ENCODE results near the gene CNTNAP3.
"Not testable (repeated sequence)": the region's sequence is repeated elsewhere in the genome, so short reads cannot be mapped to it uniquely, and the experiment has no call there.

The CNTNAP3 gene

DNA sequence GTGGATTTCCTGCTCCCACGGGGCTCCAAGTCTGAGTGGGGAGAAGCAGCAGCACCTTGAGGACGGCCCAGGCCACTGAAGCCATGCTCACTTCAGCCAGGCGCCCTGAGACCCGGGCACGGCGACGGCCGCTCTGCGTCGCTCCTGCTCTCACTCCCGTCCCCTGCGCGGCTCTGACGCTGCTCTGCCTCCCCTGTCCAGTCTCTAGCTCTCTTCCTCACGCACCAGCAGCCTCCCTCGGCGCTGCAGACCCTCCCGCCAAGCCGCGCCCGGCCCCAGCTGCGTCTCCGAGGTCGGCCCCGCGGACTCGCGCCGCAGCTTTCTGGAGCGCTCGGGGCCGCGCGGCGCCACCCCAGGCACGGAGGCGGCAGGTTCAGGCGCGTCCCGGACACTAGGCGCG lies at the start of gene CNTNAP3:
TSS of gene CNTNAP3 (minus strand) at position 188 of the 400 bp plus-strand sequence. CDS start at position 85, 103 bp downstream.
- DNase-seq: not testable (repeated sequence)

DNA sequence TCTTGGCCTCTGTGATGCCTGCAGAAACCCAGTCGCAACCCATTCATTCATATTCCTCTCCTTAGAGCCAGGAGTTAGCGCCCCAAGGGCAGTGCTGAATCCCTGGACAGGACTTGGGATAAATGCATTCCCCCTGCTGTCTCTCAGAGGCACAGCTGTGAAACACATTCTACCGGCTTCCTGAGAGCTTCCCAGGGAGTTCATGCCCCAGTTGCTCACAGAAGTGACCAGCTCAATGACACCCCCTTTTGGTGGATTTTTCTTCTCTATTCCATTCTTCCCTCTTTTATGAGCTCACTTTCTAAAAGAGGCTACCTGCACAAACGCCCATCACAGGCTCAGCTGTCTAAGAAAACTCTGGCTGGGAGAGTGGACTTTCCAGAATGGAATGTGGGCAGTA lies 8.0 kb downstream of the CNTNAP3 start:
- not testable (repeated sequence) for DNase-seq

DNA sequence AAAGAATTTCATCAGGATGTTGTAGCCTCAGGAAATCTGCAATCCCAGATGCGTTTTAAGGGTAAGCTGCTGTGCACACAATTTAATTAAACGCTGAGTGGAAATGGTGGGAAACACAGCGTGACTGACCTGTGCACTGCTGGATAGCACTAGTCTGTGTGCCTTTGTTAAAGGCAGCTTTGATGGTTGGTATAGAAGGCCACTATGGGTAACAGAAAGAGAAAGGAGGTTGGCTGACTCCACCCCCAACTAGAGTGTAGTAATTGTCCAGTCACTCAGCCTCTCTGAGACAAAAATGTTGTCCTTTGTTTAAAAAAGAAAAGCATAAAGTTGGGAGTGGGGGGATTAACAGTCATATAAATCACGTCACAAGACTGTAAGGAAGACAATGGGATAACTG lies 45.5 kb downstream of the CNTNAP3 start:
- DNase-seq: not testable (repeated sequence)

DNA sequence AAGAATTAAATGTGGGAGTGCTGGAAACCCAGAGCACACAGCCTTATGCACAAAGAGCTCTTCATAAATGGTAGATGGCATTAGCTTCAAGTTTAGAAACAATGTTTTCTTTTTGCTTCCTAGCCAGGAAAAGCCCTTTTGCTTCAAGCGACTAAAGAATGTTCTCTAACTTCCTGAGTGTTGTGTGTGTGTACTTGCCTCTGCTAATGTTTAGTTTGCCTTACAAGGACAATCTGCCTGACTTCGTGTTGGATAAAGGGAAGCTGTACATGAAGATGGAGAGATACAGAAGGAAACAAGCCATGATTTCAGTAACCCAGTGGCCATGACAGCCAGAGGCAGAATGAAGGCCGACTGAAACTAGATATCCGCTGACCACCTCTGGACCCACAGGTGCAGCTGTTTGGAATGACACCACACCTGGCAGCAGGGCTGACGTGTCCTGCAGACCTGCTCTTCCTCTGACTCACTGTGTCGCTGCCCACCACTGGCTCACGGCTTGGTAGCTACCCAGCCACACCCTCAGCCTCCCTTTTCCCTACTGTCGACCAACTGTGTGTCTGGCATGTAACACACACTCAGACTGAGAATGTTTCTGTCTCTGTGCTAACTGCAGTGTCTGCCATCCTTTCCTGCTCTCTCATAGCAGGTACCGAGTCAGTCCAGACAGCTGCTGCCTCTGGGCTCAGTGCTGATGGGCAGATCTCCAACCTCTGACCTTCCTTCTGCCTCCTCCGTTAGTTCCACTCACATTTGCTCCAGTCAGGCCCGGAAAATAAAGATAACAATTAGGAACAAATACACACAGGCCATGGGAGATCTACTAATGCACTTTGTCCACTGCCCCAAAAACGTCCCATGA lies 55.6 kb downstream of the CNTNAP3 start:
- not testable (repeated sequence) for DNase-seq

DNA sequence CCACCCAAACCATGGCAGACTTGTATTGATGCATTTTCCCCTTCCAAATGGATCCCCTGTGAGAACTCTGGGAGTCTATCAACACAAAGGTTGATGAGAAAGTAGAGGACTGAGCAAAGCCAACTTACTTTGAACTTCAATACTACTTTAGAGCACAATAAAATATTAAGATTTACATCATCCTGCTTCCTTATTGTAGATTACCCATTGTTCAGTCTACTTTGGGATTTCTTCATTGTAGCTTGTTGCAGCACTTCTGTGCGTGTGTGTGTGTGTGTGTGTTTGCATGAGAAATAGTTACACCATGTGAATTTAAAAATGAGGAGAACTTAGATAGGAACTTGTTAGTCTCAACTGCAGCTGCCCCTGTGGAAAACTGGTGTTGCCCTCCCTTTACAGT lies 72.0 kb downstream of the CNTNAP3 start:
- DNase-seq: not testable (repeated sequence)

DNA sequence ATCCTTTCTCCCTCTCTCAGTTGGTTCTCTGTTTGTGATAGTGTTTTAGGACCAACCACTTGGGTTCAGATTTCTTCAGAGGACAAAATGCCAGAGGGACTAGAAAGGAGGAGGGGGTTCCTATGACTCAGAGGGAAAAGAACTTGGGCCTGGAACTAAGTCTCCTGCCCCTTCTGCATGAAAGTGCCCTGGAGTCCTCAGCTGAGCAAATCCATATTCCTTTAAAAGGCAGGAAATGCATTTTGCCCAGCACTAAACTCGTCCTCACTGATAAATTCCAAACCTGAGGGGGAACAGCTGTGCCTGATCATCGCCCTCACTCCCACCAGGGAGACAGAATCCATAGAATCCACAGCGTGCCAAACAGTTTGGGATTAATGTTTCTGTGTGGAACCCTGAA lies 78.2 kb downstream of the CNTNAP3 start:
- not testable (repeated sequence) for DNase-seq

DNA sequence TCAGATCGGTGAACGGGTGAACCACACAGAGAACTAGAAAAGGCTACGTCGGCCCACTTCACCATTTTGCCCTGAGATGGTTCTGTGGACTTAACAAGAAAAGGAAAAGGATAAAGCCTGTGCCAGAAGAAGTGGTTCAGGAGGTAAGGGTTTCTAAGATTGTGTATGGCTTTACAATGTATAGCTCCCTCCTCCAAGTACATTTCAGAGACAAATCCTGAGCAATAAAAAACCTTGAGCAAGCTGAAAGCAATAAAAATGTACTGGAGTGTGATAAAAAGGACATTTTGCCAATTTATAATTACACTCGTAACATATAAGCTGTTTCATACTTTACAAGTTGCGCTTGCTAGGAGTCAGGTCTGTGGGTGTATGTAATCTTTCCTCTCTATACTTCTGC lies 81.3 kb downstream of the CNTNAP3 start:
- not testable (repeated sequence) for DNase-seq

DNA sequence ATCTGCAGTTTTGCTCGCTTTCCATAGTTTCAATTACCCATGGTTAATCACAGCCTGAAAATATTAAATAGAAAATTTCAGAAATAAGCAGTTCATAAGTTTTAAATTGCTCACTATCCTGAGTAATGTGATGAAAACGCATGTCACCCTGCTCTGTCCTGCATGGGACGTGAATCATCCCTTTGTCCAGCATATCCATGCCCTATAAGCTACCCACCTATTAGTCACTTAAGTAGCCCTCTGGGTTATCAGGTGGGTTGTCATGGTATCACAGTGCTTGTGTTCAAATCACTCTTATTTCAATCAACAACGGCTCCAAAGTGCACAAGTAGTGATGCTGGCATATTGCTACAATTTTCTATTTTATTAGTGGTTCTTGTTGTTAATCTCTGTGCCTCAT lies 82.1 kb downstream of the CNTNAP3 start:
- DNase-seq: not testable (repeated sequence)

DNA sequence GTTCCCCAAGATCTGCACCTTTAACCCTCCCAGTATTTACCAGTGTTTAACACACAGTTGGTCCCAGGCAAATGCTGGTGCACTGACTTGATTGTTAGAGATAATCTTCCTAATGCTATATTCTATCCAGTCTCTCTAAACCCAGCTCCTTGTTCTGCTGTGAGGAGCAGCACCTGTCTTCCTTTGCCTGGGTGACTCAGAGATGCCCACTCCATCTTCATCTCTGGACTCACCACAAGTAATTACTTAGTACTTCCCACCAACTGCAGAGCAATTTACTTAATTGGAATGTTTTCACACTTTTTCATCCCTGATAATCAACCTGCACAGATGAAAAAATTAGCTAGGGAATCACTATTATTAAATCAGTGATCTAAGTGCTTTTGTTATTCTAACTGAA lies 87.6 kb downstream of the CNTNAP3 start:
- not testable (repeated sequence) for DNase-seq

DNA sequence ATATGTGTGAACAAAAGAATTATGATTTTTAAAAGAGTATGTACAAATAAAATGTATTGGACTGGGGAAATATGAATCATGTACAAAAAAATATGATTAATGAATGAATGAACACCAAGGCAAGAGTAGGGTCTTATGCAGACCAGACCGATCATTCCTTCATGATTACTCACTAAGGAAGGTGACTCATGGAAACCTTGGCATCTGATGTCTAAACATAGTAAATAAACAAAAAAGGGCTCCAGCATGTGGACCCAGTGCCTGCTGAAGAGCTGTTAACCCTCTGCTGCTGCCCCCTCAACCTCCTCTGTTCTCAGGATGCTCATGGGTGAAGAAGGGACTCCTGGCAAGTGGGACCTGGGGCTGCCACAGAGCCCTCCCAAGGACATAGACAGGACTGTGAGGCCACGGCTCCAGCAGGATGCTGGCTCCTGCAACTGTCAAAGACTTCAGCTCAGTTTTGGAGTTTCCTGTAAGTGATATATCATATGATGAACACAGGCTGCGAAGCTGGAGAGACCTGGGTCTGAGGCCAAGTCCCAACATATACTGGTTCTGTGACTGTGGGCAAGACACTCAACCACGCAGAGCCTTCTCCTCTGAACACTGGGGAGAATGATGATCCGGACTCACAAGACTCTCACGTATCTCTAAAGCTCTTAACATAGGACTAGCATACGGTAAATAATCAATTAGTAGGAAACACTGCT lies 89.8 kb downstream of the CNTNAP3 start:
- not testable (repeated sequence) for DNase-seq

DNA sequence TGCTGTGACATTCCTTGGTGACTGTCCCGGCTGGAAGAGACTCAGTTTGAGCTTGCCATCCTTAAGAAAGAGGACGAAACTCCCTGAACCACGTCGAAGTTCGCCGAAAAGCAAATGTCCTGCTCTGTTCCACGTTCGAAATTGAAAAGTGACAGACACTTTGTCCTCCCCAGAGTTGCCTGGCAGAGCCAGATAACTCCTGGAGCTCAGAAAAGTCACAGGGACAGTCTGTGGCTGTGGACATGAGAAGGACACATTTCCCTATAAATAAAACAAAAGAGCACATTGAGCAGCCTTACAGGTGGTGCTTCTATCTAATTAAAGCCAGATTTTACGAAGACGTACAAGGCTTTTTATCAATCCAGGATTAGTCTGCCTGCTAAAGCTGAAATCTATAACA lies 116.6 kb downstream of the CNTNAP3 start:
- DNase-seq: not testable (repeated sequence)

DNA sequence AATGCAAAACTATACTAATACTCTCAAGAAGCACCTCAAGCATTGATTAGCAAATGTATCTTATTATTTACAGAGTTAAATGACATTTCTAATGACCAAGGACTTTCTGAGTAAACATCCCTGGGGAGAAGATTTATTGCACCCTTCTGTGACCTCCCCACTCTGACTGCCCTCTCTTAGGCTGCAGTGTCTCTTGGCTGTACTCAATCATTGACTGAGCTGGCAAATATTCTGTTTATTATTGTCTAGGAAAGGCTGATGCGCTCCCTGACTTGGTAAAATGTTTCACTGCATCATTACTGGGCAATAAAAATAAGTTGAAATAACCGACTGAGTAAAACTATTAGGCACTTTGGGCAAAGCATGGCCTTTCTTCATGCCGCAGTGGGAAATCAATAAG lies 130.3 kb downstream of the CNTNAP3 start:
- DNase-seq: not testable (repeated sequence)

DNA sequence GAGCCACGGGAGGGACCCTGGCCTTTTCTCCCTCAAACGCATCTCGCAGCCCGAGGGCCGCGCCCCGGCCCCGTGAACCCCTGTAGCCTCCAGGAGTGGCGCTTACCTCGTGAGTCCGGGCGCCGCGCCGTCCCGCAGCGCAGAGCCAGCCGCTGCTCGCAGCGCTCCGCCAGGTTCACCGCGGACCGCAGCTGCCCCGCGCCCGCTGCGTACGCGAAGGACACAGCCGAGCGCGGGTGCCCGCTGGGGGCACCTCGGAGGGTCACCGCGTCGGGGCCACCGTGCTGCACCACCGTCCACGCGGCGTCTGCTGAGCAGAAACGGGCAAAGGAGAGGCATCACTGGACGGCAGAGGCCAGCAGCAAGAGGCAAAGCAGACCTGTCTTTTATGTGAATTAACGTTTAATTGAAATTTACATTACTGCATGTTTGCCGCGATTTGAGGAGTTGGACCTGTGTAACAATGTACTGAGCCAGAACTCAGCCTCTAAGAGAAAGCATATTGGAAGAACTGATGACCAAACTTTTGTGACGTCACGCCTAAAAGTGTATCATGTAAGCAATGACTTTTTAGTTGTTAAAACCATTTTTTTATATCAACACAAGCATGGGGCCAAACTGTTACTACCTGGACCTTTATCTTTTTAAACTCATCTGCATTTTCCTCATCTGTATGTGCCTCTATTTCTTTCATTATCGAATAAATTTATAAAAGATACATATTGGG lies 155.0 kb downstream of the CNTNAP3 start:
- not testable (repeated sequence) for DNase-seq

DNA sequence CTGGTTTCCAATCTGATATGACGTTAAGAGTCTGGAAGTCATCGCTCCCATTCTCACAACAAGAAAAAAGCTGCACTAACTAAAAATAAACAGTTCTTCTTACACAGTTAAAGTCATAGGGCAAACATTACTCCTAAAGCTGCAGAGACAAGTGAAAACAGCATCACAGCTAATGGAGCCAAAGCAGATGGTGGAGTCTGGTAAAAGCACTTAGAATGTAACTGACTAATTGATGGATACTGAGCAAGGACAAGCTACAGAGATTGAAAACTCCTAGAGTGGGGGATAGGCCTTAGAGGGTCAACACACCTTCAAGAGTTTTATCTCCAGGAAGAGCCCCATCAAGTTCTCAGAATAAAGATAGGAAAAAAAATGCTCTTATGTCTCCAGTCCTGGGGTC lies 166.6 kb downstream of the CNTNAP3 start:
- DNase-seq: not testable (repeated sequence)

DNA sequence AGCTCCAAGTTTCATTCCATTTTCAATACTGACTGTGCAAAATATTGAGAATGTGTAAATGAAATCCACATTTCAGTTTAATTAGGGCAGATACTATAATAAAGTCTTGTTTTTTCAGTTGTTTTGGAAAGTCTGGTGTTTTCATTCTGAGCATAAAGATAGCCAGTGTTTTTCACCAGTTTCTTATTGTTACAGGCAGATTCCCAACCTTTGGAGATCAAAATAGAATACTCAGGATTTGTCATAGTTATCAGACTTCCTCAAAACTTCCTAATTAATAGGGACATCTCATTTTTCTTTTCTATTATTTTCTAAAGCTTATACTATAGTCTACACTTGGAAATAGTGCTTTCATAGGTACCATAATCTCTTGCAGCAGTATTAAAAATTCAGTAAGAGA lies 176.2 kb downstream of the CNTNAP3 start:
- not testable (repeated sequence) for DNase-seq

DNA sequence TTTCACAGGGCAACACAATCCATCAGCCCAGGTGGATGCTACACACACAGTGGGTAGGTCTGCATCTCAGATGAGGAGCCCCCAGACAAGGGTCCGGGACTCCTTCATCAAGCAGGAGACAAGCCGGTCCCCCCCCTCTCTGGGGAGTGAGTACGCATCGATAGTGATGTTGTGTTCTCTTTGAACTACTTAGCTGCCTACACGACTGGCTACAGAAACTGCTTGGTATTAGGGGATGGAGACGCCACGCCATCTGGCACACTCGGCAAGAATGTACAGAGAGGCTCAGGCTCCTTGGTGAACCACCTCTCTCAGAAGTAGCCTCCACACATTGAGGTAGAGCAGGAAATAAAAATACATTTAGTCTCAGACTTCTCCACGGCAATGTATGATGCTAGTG lies 179.8 kb downstream of the CNTNAP3 start:
- no peak for DNase-seq

DNA sequence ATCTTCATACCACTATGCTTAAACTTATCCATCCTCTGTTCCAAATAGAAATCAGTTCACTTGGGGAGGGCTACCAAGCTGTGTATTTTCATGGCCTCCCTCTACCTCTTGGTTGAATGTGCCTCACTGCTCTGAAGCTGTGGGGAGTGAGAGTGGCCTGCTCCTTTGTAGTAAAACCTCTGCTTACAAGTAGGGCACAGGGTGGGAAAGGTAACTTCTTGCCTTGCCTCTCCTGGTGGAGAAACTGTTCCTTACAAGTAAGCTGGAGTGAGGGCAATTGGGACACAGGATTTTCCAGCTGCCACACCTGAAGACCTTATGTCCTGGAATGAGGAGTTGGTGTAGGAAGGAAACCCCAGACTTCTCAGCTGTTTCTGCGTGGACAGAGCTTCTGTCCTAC lies 190.8 kb downstream of the CNTNAP3 start:
- not testable (repeated sequence) for DNase-seq

DNA sequence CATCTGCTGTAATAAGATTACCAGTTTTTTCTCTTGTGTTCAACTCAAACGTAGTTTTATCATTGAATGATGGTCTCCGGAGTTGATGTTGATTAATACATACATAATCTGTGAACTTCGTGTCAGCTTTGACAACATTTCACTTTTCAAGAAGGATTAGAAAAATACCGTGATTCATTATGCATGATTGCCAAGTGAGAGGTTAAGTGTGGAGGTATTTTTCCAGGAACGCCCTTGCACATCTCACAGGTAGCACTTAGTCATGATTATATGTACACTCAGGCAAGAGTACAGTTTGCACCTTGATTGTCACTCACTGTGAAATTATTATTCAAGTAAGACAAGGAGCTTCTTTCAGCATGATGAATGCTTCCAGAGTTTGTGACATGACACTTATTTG lies 202.7 kb downstream of the CNTNAP3 start:
- not testable (repeated sequence) for DNase-seq

DNA sequence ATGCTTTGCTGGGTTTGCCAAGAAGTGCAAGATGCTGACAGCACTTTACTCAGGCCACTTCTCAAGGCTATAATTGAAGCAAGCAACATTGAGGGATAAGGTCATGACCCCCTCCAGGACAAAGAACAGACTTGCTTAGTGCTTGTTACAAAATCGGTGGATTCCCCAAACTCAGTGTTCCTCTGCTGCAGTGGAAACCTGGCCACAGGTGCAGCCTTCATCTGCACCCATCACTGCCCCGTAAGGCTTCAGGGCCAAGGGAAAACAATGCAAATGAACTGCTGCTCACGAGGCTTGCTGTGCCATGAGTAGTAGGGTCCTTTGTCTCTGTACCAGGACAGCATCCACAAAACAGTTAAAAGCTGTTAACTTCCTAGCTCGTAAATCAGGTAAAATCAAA lies 205.4 kb downstream of the CNTNAP3 start:
- not testable (repeated sequence) for DNase-seq

DNA sequence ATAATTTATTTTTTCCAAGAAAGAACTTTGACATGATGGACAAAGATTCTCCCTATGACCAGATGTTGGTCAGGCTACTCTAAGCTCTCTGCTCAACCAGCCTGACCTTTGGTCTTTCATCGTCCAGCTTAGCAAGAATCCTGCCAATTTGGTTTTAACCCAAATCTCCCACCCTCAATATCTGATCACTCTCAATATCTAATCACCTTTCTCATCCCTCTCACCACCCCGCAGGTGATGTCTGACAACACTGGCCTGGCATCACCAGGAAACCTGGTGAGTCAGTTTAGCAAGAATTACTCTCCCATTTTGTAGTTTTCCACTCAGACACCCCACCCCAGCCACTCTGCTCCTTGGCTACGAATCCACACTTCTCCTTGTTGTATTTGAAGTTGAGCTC lies 207.9 kb downstream of the CNTNAP3 start:
- not testable (repeated sequence) for DNase-seq

DNA sequence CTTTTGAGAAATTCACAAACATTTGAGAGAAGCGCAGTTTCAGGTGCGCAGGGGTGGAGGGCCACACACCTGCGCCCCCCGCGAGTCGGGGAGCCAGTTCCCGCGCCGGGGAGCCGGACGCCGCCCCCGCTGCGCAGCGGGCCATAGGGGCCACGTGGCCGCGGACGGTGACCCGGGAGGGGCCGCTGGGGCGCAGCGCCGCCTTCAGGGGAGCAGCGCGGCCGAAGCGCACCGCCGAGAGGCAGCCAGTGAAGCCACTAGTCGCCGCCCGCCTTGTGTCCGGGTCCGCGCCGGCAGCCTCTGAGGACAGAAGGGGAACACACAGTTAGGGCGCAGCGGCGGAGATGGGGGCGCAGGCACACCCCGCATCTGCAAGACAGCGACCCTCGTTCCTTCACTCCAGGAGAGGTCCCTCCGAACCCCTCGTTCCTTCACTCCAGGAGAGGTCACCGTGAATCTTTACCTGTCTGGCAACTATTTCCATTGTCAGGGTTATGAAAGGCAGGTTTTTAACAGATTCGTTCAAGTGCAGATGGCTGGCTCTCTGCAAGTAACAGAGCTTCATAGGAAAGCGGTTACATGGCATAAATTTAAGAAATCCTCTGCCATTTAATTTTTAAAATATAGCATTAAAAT lies 209.2 kb downstream of the CNTNAP3 start:
- DNase-seq: not testable (repeated sequence)

DNA sequence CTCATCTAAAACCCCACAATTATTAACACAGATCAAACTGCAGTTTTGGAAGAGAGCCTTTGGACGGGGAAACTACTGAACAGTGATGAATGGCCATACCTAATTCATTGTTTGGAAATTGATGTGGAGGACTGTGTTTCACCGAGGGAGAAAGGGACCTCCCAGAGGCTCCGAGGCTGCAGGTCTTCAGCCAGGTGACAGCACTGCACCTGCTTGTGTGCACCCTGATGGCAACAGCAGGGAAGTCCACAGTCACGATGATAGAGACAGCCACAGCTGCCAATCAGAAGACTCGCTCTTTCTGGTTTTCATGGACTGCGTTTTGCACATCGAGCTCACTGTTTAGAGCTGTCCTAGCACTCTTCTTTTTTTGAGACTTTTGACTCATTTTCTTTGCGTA lies 214.4 kb downstream of the CNTNAP3 start:
- DNase-seq: not testable (repeated sequence)

DNA sequence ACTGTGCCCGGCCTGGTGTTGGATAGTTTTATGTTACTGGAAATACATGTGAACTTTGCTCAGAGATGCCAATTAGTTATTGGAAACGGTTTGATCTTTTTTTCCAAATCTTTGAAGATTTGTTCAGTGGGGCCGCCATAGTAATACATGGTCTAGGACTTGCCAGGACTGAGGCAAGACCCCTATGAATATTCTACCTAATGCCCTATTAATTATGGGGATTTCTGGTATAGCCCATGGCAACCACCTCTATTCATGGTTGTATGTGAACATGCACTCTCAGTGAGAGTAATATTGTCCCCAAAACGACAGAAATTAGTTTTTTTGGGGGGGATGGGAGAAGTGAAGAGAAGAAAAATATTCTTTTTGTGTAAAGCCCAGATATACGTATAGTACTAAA lies 220.3 kb downstream of the CNTNAP3 start:
- DNase-seq: not testable (repeated sequence)
